Smooth muscle cell (in vitro differentiated cells): ENCODE measurements around the gene BAHCC1. TPM values are rescaled to one million over a fixed set of nuclear protein-coding genes. Genes with fewer than 3 reads are reported as not detected.

Source experiments
- DNase-seq: peaks from one replicate; lab custom pipeline; 2025; ENCODE audit not compliant: unreplicated experiment; lab: John Stamatoyannopoulos, UW
- H2AFZ ChIP-seq: fragments of 200-600 bp; sonication (generic); 2 replicates; pipeline ENCODE4 v1.6.0; 2016; ENCODE audit warnings: antibody characterized with exemption, low read depth, mild to moderate bottlenecking
- H3F3A ChIP-seq: fragments of 200-600 bp; sonication (generic); 2 replicates; pipeline ENCODE4 v1.6.0; 2017; ENCODE audit warnings: antibody characterized with exemption, low read depth
- H3K27ac ChIP-seq: fragments of 200-600 bp; sonication (generic); 2 replicates; pipeline ENCODE4 v1.5.1; 2016; ENCODE audit warnings: low read depth, mild to moderate bottlenecking
- H3K27me3 ChIP-seq: fragments of 200-600 bp; sonication (generic); 2 replicates; pipeline ENCODE4 v1.6.1; 2016; ENCODE audit warnings: low read depth, mild to moderate bottlenecking
- H3K36me3 ChIP-seq: fragments of 200-600 bp; sonication (generic); 2 replicates; pipeline ENCODE4 v1.5.1; 2016; ENCODE audit warnings: low read depth
- H3K4me1 ChIP-seq: fragments of 200-600 bp; sonication (generic); 2 replicates; pipeline ENCODE4 v1.5.1; 2016; ENCODE audit warnings: low read depth
- H3K4me2 ChIP-seq: fragments of 200-600 bp; sonication (generic); 2 replicates; pipeline ENCODE4 v1.6.0; 2016; ENCODE audit warnings: mild to moderate bottlenecking
- H3K4me3 ChIP-seq: fragments of 200-600 bp; sonication (generic); 2 replicates; pipeline ENCODE4 v1.5.1; 2016; ENCODE audit warnings: mild to moderate bottlenecking
- H3K79me2 ChIP-seq: fragments of 200-600 bp; sonication (generic); 2 replicates; pipeline ENCODE4 v1.6.0; 2016; ENCODE audit warnings: low read depth, mild to moderate bottlenecking
- H3K9ac ChIP-seq: fragments of 200-600 bp; sonication (generic); 2 replicates; pipeline ENCODE4 v1.6.0; 2016; ENCODE audit warnings: low read depth
- H3K9me3 ChIP-seq: fragments of 200-600 bp; sonication (generic); replicated peaks from 2 replicates; pipeline ENCODE4 v1.5.1; 2016; ENCODE audit warnings: low read depth
- H4K20me1 ChIP-seq: fragments of 200-600 bp; sonication (generic); 2 replicates; pipeline ENCODE4 v1.6.0; 2016; ENCODE audit warnings: low read depth
- WGBS: methylation state at CpG from one replicate; pipeline ENCODE4 v1.1.7; 2016; ENCODE audit warnings: low lambda C conversion rate; 5-methylcytosine and 5-hydroxymethylcytosine counted together
- polyA plus RNA-seq: library from polyadenylated mRNA; unstranded; fragments of >200 nt; fragmentation: Nextera tagmentation; extraction: Ambion mirVana; gene quantifications from 2 replicates; pipeline ENCODE4 v1.2.1, GENCODE V29; 2016
- total RNA-seq: library from RNA; depleted of rRNA; stranded (reverse); fragments of >200 nt; gene quantifications from 2 replicates; pipeline ENCODE4 v1.2.3, GENCODE V29; 2014
- TF ChIP-seq, protein P1 (sequence below): fragments of 200-600 bp; sonication (generic); IDR thresholded peaks from 2 replicates; pipeline ENCODE4 v1.5.1; 2017; ENCODE audit warnings: borderline replicate concordance, mild to moderate bottlenecking, antibody characterized with exemption; ENCODE audit not compliant: insufficient read depth, poor library complexity, severe bottlenecking

Gene BAHCC1
- total and polyA plus RNA-seq, 2 experiments from 2014 or later, result 3.2 to 4.6 TPM

DNA sequence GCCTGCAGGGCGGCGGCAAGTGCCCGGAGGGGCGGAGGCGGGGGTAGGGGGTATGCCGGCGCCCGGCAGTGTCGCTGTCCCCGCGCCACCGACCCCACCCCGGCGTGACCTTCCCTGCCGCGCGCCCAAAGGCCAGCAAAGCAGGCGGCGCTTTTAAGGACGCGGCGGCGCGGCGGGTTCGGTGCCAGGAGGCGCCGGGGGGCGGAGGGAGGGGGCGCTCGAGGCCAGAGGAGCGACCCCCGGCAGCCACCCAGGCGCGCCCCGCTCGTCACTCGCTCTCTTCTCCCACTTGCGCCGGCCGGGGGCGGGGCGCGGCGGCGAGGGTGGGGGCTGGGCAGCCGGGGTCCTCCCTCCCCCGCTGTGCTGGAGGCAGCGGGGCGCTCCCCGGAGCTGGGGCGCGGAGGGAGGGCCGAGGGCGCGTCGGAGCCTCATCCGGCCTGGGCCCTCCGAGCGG lies 8.6 kb upstream of the BAHCC1 start:
- Histone ChIP-seq H3K4me2 (peak overlapping the region; percentile 99), H2AFZ (peak overlapping the region; percentile 22)

DNA sequence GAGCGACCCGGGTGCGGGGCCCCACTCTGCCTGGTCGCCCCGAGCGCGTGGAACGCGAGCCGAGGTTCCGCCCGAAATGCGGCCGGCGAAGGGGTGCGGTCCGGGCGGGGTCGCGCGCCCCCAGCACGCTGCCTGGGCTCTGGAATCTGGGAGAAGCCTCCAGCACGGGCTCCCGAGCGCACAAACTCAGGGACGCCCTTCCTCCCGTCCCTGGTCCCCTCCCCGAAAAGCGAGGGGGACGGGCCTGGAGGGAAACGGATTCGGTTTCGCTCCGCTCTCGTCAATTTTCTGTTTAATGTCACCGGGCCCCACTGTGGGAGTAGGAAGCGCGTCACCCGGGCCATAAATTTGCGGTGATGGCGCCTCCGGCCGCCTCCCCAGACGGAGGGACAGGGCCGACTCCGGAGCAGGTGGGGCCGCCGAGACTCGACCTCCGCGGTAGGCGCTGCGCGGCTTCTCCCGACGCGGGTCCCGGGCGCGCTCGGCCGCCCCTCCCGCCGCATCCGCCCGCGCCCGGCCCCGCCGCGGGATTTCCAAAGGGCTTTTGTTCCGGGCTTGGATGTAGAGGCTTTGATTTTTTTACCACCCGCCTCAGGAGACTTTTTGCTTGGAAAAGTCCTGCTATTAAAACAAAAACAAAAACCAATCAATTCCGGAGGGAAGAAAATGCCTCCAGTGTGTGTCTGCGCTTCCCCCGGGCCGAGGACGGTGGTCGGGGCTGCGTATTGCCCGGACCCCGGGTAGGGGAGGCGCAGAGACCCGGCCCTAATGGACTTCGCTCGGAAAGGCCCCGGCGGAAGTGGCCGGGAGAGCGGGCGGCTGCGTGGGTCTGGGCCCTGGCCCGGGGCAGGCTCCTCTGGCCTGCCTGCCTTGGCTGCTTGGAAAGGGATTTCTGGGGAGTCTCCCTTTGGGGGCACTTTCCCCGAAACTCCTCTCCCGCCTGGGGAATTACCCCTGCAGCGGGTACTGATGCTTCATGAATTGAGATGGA lies 7.9 kb upstream of the BAHCC1 start:
- Histone ChIP-seq H3K4me3 (peak overlapping the region; percentile 74), H3K27ac (peak overlapping the region; percentile 94), H3K79me2 (peaks cover 38% of the 10 kb centered on the region), H4K20me1 (no peaks in the 10 kb centered on the region), H3F3A (peaks cover 15% of the 10 kb centered on the region), H3K9me3 (no peaks in the 10 kb centered on the region), H3K4me1 (peaks cover 46% of the 10 kb centered on the region), H3K9ac (peak overlapping the region; percentile 93), H3K4me2 (peak overlapping the region; percentile 99), H2AFZ (peak overlapping the region; percentile 22), H3K27me3 (no peaks in the 10 kb centered on the region), H3K36me3 (no peaks in the 10 kb centered on the region)
- TF ChIP-seq, protein P1, sequence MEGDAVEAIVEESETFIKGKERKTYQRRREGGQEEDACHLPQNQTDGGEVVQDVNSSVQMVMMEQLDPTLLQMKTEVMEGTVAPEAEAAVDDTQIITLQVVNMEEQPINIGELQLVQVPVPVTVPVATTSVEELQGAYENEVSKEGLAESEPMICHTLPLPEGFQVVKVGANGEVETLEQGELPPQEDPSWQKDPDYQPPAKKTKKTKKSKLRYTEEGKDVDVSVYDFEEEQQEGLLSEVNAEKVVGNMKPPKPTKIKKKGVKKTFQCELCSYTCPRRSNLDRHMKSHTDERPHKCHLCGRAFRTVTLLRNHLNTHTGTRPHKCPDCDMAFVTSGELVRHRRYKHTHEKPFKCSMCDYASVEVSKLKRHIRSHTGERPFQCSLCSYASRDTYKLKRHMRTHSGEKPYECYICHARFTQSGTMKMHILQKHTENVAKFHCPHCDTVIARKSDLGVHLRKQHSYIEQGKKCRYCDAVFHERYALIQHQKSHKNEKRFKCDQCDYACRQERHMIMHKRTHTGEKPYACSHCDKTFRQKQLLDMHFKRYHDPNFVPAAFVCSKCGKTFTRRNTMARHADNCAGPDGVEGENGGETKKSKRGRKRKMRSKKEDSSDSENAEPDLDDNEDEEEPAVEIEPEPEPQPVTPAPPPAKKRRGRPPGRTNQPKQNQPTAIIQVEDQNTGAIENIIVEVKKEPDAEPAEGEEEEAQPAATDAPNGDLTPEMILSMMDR, result no peak
- WGBS, result 6% methylated on average over 74 of the region's 96 CpGs
- DNase-seq, result peak; percentile 36

More for the DNA sequence above, 8.6 kb upstream of the BAHCC1 start:
- H3K9me3 ChIP-seq, result no peaks in the 10 kb centered on the region
- no peaks in the 10 kb centered on the region for H3K27me3 ChIP-seq
- DNase-seq, result no peak
- 0% methylated on average over 5 of the region's 60 CpGs for WGBS
- no peaks in the 10 kb centered on the region for H3K36me3 ChIP-seq
- H3K4me3 ChIP-seq, result peak overlapping the region; percentile 74
- peaks cover 39% of the 10 kb centered on the region for H3K4me1 ChIP-seq
- peak overlapping the region; percentile 94 for H3K27ac ChIP-seq
- H3K9ac ChIP-seq, result peak overlapping the region; percentile 93
- H4K20me1 ChIP-seq, result no peaks in the 10 kb centered on the region
- H3K79me2 ChIP-seq, result peaks cover 31% of the 10 kb centered on the region
- H3F3A ChIP-seq, result peaks cover 12% of the 10 kb centered on the region
- TF ChIP-seq, protein P1, result no peak

- Histone ChIP-seq H3K4me2 (peak overlapping the region; percentile 99), H3K79me2 (peaks cover 46% of the 10 kb centered on the region), H3K4me1 (peaks cover 50% of the 10 kb centered on the region)
These were observed 7.1 kb upstream of the BAHCC1 start for GRCh38 chr17:81388091-81388611.

More at GRCh38 chr17:81388091-81388611, 7.1 kb upstream of the BAHCC1 start:
- TF ChIP-seq, protein P1, result no peak
- Histone ChIP-seq H2AFZ (no peak overlapping the region), H3F3A (peaks cover 17% of the 10 kb centered on the region), H3K27me3 (no peaks in the 10 kb centered on the region), H3K9me3 (no peaks in the 10 kb centered on the region), H4K20me1 (no peaks in the 10 kb centered on the region), H3K9ac (peak overlapping the region; percentile 93), H3K27ac (peak overlapping the region; percentile 94), H3K4me3 (peak overlapping the region; percentile 74), H3K36me3 (no peaks in the 10 kb centered on the region)
- no peak for DNase-seq
- 58% methylated on average over 14 of the region's 14 CpGs for WGBS
